HepG2 (cell line): ENCODE data around the gene FRMD3. TPM values are rescaled to one million over a fixed set of nuclear protein-coding genes. Genes with fewer than 3 reads are reported as not detected.

ENCODE experiments used
- ATAC-seq: fragments of 200-7000 bp; cut with Tn5 transposase; 3 replicates; pipeline ENCODE4 v1.9.1; 2020; ENCODE audit warnings: mild to moderate bottlenecking, moderate library complexity
- BruUV-seq: library from RNA; stranded (reverse); fragments of 400-500 nt; replicated peaks from 2 replicates; lab custom pipeline; 2021; lab: Mats Ljungman, UMichigan
- CTCF ChIA-PET: fragments of 300-600 bp; formaldehyde crosslinking; extraction: SDS; loops from one replicate; lab custom pipeline; 2021; ENCODE audit warnings: low total read pairs, inconsistent platforms, low intra/inter-chr PET ratio; lab: Yijun Ruan, JAX
- POLR2A ChIA-PET: fragments of 350-600 bp; sonication (Branson Sonifier 250); formaldehyde crosslinking; loops from one replicate; lab custom pipeline; 2020; ENCODE audit warnings: antibody characterized with exemption, inconsistent platforms; lab: Yijun Ruan, JAX
- DNase-seq: peaks from one replicate; pipeline ENCODE4 v3.0.0-alpha.2; 2015; ENCODE audit warnings: low spot score
- FAIRE-seq: peaks from 3 replicates; lab custom pipeline; 2011; peaks lifted over from hg19 to GRCh38; lab: Jason Lieb, UNC
- H2AFZ ChIP-seq: one replicate; pipeline ENCODE4 v1.6.1; 2011; ENCODE audit warnings: low read length, inconsistent platforms
- H3K27ac ChIP-seq: fragments of 300-600 bp; 3 replicates; pipeline ENCODE4 v1.8.0; 2011; ENCODE audit warnings: mixed run types, mild to moderate bottlenecking, mixed read lengths, low read length, inconsistent platforms; ENCODE audit not compliant: insufficient read depth; ENCODE audit errors: extremely low read length
- H3K27me3 ChIP-seq, 2 experiments: fragments of 200-600 bp in 1 of 2; 2 replicates in 1 of 2; 3 replicates in 1 of 2; pipeline versions ENCODE4 v1.6.0 to v1.8.0; 2011; ENCODE audit warnings: low read length in 2 of 2, mild to moderate bottlenecking in 2 of 2, moderate library complexity in 2 of 2, inconsistent platforms in 1 of 2; ENCODE audit not compliant: insufficient read depth in 2 of 2, control insufficient read depth in 1 of 2
- H3K36me3 ChIP-seq, 2 experiments: fragments of 200-600 bp in 1 of 2; replicated peaks in 1 of 2; 2 replicates in 1 of 2; 3 replicates in 1 of 2; pipeline versions ENCODE4 v1.5.1 to v1.8.0; 2011; ENCODE audit warnings: low read length in 2 of 2, inconsistent platforms in 1 of 2; ENCODE audit not compliant: insufficient read depth in 2 of 2, control insufficient read depth in 1 of 2
- H3K4me1 ChIP-seq: 2 replicates; pipeline ENCODE4 v1.5.1; 2012; ENCODE audit warnings: low read length, inconsistent platforms; ENCODE audit not compliant: insufficient read depth
- H3K4me2 ChIP-seq: 2 replicates; pipeline ENCODE4 v1.6.0; 2011; ENCODE audit warnings: low read depth, low read length, inconsistent platforms
- H3K4me3 ChIP-seq, 3 experiments: fragments of 200-600 bp in 1 of 3; sonication (generic), shearing (Covaris generic) in 1 of 3; replicated peaks in 1 of 3; 2 replicates each; pipeline ENCODE4 v1.5.1; 2011 to 2016; ENCODE audit warnings: low read length in 3 of 3, inconsistent platforms in 2 of 3, low read depth in 2 of 3, mild to moderate bottlenecking in 2 of 3, control low read depth in 1 of 3, mixed read lengths in 1 of 3; ENCODE audit not compliant: insufficient read depth in 1 of 3
- H3K79me2 ChIP-seq: one replicate; pipeline ENCODE4 v1.6.1; 2011; ENCODE audit warnings: low read length, inconsistent platforms; ENCODE audit not compliant: insufficient read depth
- H3K9ac ChIP-seq: 2 replicates; pipeline ENCODE4 v1.6.0; 2011; ENCODE audit warnings: mild to moderate bottlenecking, low read depth, low read length, inconsistent platforms; ENCODE audit not compliant: insufficient read depth
- H3K9me3 ChIP-seq: 2 replicates; pipeline ENCODE4 v1.5.1; 2012; ENCODE audit warnings: mild to moderate bottlenecking, low read length
- H4K20me1 ChIP-seq: 2 replicates; pipeline ENCODE4 v1.6.0; 2011; ENCODE audit warnings: inconsistent platforms, mild to moderate bottlenecking, low read length, moderate library complexity; ENCODE audit not compliant: insufficient read depth
- CENPT ChIP-seq: sonication (generic); formaldehyde crosslinking; IDR thresholded peaks from 2 replicates; pipeline ENCODE4 v1.8.0; 2022; ENCODE audit warnings: low read depth, mild to moderate bottlenecking, moderate library complexity, missing genetic modification reagents
- FOXP1 ChIP-seq, 2 experiments: fragments of 450-650 bp in 1 of 2; IDR thresholded peaks; 2 replicates each; pipeline ENCODE4 v1.6.1; 2017 to 2018; ENCODE audit warnings: antibody characterized with exemption in 1 of 2
- MAFF ChIP-seq: IDR thresholded peaks from 2 replicates; pipeline ENCODE4 v1.6.1; 2011; ENCODE audit warnings: low read depth, low read length, improper control_type of control experiment
- STAT6 ChIP-seq: sonication (generic); formaldehyde crosslinking; IDR thresholded peaks from 2 replicates; pipeline ENCODE4 v1.4.0; 2020; ENCODE audit warnings: missing genetic modification reagents, mild to moderate bottlenecking, borderline replicate concordance
- ZNF264 ChIP-seq: sonication (generic); formaldehyde crosslinking; IDR thresholded peaks from 2 replicates; pipeline ENCODE4 v1.4.0; 2020; ENCODE audit warnings: missing genetic modification reagents
- WGBS: methylation state at CpG from one replicate; pipeline ENCODE4 v1.1.6; 2017; ENCODE audit warnings: low lambda C conversion rate; 5-methylcytosine and 5-hydroxymethylcytosine counted together
- in situ Hi-C: cut with HindIII; loops from 2 replicates; pipeline ENCODE4 v1.10.0; 2017; ENCODE audit warnings: low pct_unique_long_range_greater_than_20kb; ENCODE audit not compliant: extremely low pct_ligation_motif_present
- intact Hi-C: fragments of 100-400 bp; cut with micrococcal nuclease; formaldehyde crosslinking; loops from one replicate; pipeline ENCODE4 v1.10.0; 2022; ENCODE audit not compliant: unreplicated experiment
- polyA plus RNA-seq, 8 experiments: library from polyadenylated mRNA; depleted of rRNA in 3 of 8; stranded (reverse) in 7 of 8; unstranded in 1 of 8; fragments of >200 nt; fragmentation: Illumina TruSeq in 4 of 8; extraction: Trizol in 4 of 8; gene quantifications; 2 replicates each; pipeline versions ENCODE4 v1.2.1 to v1.2.3, GENCODE V29; 2011 to 2016; ENCODE audit warnings: low read depth in 4 of 8, missing spikeins in 1 of 8, mixed read lengths in 1 of 8; ENCODE audit not compliant: insufficient read depth in 1 of 8
- total RNA-seq, 5 experiments: library from RNA; depleted of rRNA; stranded (reverse); fragments of >200 nt; fragmentation: Illumina TruSeq; extraction: Trizol; gene quantifications; 2 replicates each; pipeline ENCODE4 v1.2.3, GENCODE V29; 2016; ENCODE audit warnings: low read depth in 1 of 5
- TF ChIP-seq, protein P1 (sequence below): sonication (generic); formaldehyde crosslinking; IDR thresholded peaks from 2 replicates; pipeline ENCODE4 v1.4.0; 2020; ENCODE audit warnings: missing genetic modification reagents

FRMD3 gene
- total and polyA plus RNA-seq, 2 of the 13 experiments (the other 11 are each of a cell fraction or from before 2014, with no cell fraction given): 3.2 to 7.7 TPM

GRCh38 chr9:83514767-83515166, 23.4 kb downstream of the FRMD3 start (continued):
- TF ChIP-seq STAT6 (CRISPR knock-in tag): no peak
- no peak for TF ChIP-seq FOXP1 (IDR thresholded peaks at IDR 0.05)
- peak; percentile 41; the same call in 1 of the 2 replicates for TF ChIP-seq FOXP1 (CRISPR knock-in tag; IDR thresholded peaks at IDR 0.05)
- TF ChIP-seq ZNF264: no peak
- TF ChIP-seq, protein P1, sequence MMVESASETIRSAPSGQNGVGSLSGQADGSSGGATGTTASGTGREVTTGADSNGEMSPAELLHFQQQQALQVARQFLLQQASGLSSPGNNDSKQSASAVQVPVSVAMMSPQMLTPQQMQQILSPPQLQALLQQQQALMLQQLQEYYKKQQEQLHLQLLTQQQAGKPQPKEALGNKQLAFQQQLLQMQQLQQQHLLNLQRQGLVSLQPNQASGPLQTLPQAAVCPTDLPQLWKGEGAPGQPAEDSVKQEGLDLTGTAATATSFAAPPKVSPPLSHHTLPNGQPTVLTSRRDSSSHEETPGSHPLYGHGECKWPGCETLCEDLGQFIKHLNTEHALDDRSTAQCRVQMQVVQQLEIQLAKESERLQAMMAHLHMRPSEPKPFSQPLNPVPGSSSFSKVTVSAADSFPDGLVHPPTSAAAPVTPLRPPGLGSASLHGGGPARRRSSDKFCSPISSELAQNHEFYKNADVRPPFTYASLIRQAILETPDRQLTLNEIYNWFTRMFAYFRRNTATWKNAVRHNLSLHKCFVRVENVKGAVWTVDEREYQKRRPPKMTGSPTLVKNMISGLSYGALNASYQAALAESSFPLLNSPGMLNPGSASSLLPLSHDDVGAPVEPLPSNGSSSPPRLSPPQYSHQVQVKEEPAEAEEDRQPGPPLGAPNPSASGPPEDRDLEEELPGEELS (CRISPR knock-in tag): 0 out of 2 replicates have a peak, but pooled peaks have one; percentile 34
- TF ChIP-seq MAFF: peak; percentile 78

DNA sequence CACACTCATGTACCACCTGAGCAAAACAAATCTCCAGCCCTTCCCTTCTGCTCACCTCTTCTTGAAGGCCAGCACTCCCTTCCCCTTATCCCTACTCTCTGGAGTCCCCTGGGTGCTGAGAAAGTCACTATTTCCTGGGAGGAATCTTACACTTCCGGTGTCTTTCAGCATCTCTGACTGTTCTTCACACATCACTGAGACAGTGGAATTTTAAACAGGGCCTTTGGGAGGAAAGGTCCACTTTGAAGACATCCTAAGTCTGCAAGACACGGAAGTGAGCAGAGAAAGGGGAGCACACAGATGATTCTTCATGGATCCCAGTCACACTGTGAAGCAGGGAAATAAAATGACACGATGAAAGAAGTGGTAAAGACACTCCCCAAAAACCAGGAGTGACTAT, 25.6 kb downstream of the FRMD3 start:
- Histone ChIP-seq H3K9ac (no peak overlapping the region), H2AFZ (no peak overlapping the region), H3K4me2 (no peak overlapping the region), H3K27ac (no peak overlapping the region), H3K4me1 (peaks cover 43% of the 10 kb centered on the region), H4K20me1 (no peaks in the 10 kb centered on the region), H3K4me3 (no peak overlapping the region), H3K9me3 (no peaks in the 10 kb centered on the region), H3K36me3 (peaks cover 0 to 7% of the 10 kb centered on the region in 2 experiments; a peak in 1 of 5 replicates), H3K79me2 (peaks cover 12% of the 10 kb centered on the region), H3K27me3 (no peaks in the 10 kb centered on the region)
- ChIA-PET POLR2A (no interaction called here), CTCF (no interaction called here)
- intact Hi-C loops: no loop called here
- no peak for DNase-seq
- no peak for ATAC-seq
- FAIRE-seq: no peak
- in situ Hi-C loops: no loop called here
- BruUV-seq: no TSS peak
- WGBS: 96% methylated on average over 3 of the region's 3 CpGs
- no peak for TF ChIP-seq CENPT (CRISPR knock-in tag)
